RWPE2 (cell line): Measurements from ENCODE around the gene EFHB.

ENCODE experiments used
- ATAC-seq: fragments of 200-7000 bp; cut with Tn5 transposase; 3 replicates; pipeline ENCODE4 v1.9.1; 2021; ENCODE audit warnings: low read depth
- DNase-seq: peaks from one replicate; pipeline ENCODE4 v3.0.0-alpha.2; 2020; ENCODE audit warnings: low spot score
- H3K27ac ChIP-seq: fragments of 450-650 bp; 2 replicates; pipeline ENCODE4 v1.5.1; 2017; ENCODE audit warnings: mild to moderate bottlenecking; ENCODE audit not compliant: poor library complexity, severe bottlenecking
- H3K27me3 ChIP-seq: fragments of 250-450 bp; sonication (Bioruptor Pico); 2 replicates; pipeline ENCODE4 v1.5.1; 2021; ENCODE audit warnings: mild to moderate bottlenecking, moderate library complexity; ENCODE audit not compliant: insufficient read depth, poor library complexity, severe bottlenecking
- H3K36me3 ChIP-seq: fragments of 250-450 bp; sonication (Bioruptor Pico); 2 replicates; pipeline ENCODE4 v1.5.1; 2020; ENCODE audit warnings: low read depth, mild to moderate bottlenecking, moderate library complexity
- H3K4me1 ChIP-seq: fragments of 250-450 bp; sonication (Bioruptor Pico); 2 replicates; pipeline ENCODE4 v1.5.1; 2021; ENCODE audit warnings: mild to moderate bottlenecking, moderate library complexity; ENCODE audit not compliant: insufficient read depth, poor library complexity, severe bottlenecking
- H3K4me3 ChIP-seq: fragments of 250-450 bp; sonication (Bioruptor Pico); 2 replicates; pipeline ENCODE4 v1.5.1; 2021; ENCODE audit warnings: mild to moderate bottlenecking, moderate library complexity; ENCODE audit not compliant: severe bottlenecking
- H3K9me3 ChIP-seq: fragments of 250-450 bp; sonication (Bioruptor Pico); 2 replicates; pipeline ENCODE4 v1.5.1; 2021; ENCODE audit warnings: mild to moderate bottlenecking, moderate library complexity; ENCODE audit not compliant: severe bottlenecking
- CTCF ChIP-seq: fragments of 450-650 bp; IDR thresholded peaks from one replicate; pipeline ENCODE4 v1.5.1; 2017; ENCODE audit warnings: mild to moderate bottlenecking, moderate library complexity; ENCODE audit not compliant: poor library complexity, severe bottlenecking

The EFHB gene

GRCh38 chr3:19948226-19948591 lies 14.2 kb upstream of the EFHB start:
- ATAC-seq (no peak), DNase-seq (no peak)
- no peak for TF ChIP-seq CTCF
- Histone ChIP-seq H3K4me3 (peak overlapping the region; percentile 76), H3K36me3 (peaks cover 45% of the 10 kb centered on the region), H3K9me3 (no peaks in the 10 kb centered on the region), H3K27me3 (no peaks in the 10 kb centered on the region), H3K27ac (peak overlapping the region; percentile 92), H3K4me1 (peaks cover 20% of the 10 kb centered on the region)

DNA sequence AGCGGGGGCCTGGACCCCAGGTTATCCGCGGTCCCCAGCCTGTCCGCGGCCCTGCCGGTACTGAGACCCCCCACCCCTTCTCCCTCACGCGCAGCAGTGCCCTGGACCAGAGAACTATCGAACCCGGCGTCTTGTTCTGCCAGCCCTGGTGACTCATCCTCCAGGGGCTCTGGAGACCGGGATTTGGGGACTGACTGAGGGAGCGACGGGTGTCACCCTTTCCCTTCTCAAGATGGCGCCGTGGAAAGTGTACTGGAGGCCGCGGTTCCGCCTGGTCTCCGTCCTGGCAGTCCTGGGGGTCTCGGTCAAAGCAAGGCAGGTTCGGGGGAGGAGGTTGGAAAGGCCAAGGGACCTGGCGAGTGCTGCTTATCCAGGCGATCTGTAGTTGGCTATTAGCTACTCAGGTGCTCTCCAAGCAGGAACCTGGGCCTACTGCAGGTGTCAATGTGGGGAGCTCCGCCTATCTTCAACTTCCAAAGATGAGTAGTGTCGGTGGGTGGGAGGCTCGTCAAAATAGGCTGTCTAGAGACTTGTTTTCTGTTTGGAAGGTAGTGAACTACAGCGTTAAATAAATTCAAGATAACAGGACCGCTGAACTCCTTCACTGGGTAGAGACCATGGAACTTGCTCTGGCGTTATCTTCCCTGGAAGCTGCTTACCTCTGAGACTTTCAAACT lies 13.7 kb upstream of the EFHB start:
- ATAC-seq (peak; percentile 54), DNase-seq (peak; percentile 51)
- no peak for TF ChIP-seq CTCF
- peak overlapping the region; percentile 76 for H3K4me3 ChIP-seq
- H3K27me3 ChIP-seq, result no peaks in the 10 kb centered on the region
- H3K9me3 ChIP-seq, result no peaks in the 10 kb centered on the region
- peaks cover 40% of the 10 kb centered on the region for H3K36me3 ChIP-seq
- H3K4me1 ChIP-seq, result peaks cover 20% of the 10 kb centered on the region
- H3K27ac ChIP-seq, result peak overlapping the region; percentile 92

- H3K27ac ChIP-seq, result peak within 1 kb of the TSS; percentile 92
- ATAC-seq (peak; percentile 91), DNase-seq (peak; percentile 98)
- TF ChIP-seq CTCF, result no peak
- H3K4me3 ChIP-seq, result peak within 1 kb of the TSS; percentile 76
- H3K27me3 ChIP-seq, result no peaks in the 10 kb centered on the region
- peaks cover 20% of the 10 kb centered on the region for H3K4me1 ChIP-seq
- no peaks in the 10 kb centered on the region for H3K9me3 ChIP-seq
- H3K36me3 ChIP-seq, result peaks cover 33% of the 10 kb centered on the region
Measured at GRCh38 chr3:19946832-19947548, 13.0 kb upstream of the EFHB start, which contains the start of gene RAB5A. Gene RAB5A (plus strand): TSS chr3:19947097. CDS start chr3:19950899, 3,802 bp downstream.

DNA sequence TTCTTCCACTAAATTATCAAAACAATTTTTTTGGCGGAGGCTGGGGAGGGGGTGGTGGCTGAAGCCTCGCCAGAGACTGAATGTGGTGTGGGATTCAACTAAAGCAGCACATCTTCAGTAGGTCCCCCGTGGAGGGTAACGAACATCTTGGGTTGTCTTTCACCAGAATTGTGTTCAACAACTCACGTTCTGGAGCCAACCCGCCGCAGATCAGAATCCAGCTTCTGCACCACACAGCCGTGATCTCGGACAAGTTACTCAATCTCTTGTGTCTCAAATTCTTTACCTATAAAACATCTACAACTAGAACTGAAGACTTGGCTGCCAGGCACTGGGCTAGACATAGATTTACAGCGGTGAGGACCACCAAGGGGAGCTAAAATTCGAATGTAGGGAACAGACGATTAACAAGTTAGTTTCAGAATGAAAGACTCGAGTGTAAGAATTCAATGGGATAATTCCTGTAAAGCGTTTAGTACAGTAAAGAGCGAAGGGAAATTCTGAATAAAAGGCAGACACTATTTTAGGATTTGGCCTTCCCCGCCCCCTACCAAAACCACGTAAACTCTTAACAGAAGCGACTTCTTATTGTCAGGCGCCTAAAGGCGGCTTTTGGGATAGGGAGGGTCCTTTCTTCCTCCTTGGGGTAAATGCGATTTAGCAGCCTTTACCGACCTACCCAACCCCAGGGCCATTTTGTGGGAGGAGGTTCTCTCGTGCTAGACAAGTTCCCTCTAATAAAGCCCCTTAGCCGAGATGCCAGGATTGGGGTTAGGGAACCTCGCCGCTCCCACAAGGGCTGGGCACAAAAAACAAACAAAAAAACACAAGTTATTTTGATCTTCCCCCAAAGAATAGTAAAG lies 12.2 kb upstream of the EFHB start:
- peaks cover 26% of the 10 kb centered on the region for H3K36me3 ChIP-seq
- TF ChIP-seq CTCF, result no peak
- peak overlapping the region; percentile 92 for H3K27ac ChIP-seq
- ATAC-seq (0 out of 3 replicates have a peak, but pooled peaks have one; percentile 1), DNase-seq (no peak)
- H3K4me1 ChIP-seq, result peaks cover 20% of the 10 kb centered on the region
- no peaks in the 10 kb centered on the region for H3K9me3 ChIP-seq
- no peaks in the 10 kb centered on the region for H3K27me3 ChIP-seq
- peak overlapping the region; percentile 76 for H3K4me3 ChIP-seq
